Right renal cortex interstitium (tissue), 3 donors: Measurements from ENCODE around the gene OCSTAMP. TPM values are rescaled to one million over a fixed set of nuclear protein-coding genes. Genes with fewer than 3 reads are reported as not detected.
A peak's percentile ranks its signal among the peaks of the same experiment; 100 is the strongest.

Source experiments
- DNase-seq, 3 donors: peaks; one replicate each; pipeline ENCODE4 v3.0.0-alpha.2; 2013; ENCODE audit warnings: low read depth in 3 of 3, low spot score in 2 of 3
- polyA plus RNA-seq, 3 donors: library from polyadenylated mRNA; unstranded; fragments of 120-200 nt; gene quantifications; one replicate each; pipeline ENCODE4 v1.2.1, GENCODE V29; 2013; ENCODE audit not compliant: insufficient read length in 3 of 3

The OCSTAMP gene
- polyA plus RNA-seq, 3 donors = not detected

DNA sequence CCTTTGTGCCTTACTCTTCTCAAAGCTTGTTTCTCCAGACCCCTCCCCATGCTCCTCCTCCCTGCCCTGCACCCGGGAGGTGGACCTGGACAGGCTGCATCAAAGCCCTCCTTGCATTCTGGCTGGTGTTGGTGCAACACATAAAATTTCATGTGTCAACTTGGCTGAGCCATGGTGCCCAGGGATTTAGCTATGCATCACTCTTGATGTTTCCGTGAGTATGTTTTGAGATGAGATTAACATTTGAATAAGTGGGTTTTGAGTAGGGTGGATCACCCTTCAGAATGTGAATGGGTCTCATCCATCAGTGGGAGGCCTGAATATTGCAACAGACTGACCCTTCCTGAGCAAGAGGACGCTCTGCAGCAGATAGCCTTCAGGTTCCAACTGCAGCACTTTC is 4.4 kb upstream of the OCSTAMP start:
- no peak for DNase-seq

DNA sequence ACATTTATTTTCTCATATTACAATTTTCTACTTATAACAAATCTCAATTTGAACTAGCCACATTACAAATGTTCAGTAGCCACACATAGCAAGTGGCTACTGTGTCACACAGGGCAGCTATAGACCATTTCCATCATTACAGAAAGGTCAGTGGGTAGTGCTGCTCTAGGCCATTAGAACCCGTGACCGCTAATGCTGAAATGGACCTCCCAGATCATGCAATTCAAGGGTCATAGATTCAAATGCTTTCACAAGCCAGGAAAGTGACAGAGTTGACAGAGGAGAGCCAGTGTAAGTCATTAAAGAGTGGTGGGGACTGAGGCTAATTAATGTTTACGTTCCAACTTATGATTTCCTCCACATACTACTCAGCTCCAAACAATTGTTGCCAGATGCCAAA is 3.5 kb upstream of the OCSTAMP start:
- DNase-seq = no peak

DNA sequence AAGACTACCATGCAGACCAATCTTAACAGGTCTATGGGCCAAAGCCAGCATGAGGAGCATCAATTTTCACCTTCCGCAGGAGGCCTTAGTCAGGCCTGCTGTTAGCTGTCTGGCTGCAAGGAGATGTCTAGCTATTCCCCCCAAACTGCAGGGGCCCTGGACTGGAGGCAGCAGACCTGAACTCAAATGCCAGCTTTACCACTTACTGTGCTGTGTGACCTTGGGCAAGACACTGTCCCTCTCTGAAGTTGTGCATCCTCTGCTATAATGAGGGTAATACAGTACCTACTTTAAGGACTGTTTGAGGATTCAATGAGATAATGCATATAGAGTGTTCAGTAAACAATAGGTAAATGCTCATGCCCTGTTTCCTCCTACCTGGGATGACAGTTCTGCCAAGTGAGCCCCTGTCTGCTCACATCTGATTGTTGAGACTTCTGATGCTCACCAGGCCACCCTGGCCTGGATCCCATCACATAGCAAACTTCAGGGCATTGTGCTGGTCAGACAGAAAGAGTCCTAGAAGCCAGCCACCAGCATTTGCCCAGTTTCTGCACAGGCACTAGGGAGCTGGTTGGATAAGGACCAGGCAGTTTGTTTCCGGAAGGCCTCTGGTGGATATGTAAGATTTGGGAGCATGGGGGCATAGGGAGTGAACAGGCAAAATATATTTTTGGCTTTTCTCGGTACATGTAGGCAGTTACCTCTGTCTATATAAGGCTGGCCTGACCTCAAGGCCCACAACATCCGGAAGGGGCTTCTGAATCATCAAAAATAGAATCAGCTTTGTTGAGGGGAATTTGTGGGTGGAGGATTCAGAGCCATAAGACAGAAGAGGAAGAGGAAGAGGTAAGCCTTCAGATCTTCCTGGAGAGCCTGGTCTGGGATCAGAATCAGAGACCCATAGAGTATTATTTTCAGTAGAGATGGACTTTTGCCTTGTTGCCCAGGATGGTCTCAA is 2.3 kb upstream of the OCSTAMP start:
- no peak for DNase-seq

DNA sequence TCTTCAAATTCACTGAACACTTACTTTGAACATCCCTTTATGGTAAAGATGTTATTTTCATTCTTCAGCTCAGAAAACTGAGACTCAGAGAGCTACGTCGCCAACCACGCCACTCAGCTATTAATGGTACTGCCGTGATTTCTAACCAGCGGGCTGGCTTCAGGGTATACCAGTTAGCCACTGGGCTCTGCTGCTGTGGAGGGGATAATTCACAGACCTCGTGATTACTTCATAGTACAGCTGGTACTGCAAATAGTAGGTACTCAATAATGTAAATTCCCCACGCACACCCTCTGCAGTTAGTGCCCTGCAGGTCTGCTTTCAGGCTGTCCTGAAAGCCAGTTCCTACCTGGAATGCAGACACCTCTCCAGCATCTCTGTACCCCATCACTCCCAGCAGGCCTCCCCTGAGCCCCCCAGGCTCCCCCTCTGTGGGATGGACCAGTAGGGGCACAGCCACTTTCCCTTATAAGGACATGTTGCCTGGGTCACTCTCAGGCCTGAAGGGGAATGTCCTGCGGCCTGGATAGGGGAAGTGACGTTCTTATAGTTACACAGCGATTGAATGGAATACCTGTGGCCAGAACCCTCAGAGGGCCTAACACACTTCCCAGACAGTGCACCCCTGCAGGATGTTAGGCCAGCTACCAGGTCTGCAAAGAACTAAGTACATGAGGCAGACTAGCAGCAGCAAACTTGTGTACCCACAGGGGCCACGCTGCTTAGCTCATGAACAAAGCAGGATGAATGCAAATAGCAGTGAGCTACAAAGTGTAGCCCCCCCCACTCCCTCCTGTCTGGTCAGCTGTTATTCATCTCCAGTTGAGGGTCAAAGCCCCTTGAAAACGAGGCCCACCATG is 1.3 kb upstream of the OCSTAMP start:
- DNase-seq = no peak

DNA sequence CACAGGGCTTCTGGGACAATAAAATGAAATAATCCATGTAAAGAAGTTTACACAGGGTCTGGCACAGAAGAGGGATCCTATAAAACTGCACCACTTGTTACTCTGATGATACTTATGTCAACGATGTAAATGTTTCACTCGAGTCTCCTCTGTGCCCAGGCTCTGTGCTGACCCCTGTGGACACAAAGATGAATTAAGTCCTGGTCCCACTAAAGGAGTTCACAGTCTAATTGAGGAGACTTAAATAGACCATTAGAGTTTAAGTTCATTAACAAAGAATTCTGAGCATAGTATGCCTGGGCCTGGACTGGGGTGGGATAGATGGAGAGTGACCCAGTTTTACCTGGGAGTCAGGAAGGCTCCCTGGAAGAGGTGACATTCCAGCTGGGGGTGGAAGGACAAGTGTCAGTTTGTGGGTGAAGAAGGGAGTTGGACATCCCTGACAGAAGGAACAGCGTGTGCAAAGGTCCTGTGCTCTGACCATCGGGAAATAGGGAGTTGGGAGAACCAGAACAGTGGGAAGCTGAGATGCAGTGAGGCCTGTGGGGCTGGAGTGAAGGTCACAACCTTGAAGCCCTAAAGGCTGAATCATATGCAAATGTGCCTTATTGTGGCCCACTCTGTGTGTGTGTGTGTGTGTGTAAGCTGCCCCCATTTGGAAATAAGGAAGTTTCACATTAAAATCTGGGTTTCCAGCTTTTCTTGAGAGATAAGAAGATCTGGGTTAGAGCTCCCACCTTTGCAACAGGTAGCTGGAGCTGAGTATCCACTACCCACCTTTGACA is 1.1 kb downstream of the OCSTAMP start:
- no peak for DNase-seq

DNA sequence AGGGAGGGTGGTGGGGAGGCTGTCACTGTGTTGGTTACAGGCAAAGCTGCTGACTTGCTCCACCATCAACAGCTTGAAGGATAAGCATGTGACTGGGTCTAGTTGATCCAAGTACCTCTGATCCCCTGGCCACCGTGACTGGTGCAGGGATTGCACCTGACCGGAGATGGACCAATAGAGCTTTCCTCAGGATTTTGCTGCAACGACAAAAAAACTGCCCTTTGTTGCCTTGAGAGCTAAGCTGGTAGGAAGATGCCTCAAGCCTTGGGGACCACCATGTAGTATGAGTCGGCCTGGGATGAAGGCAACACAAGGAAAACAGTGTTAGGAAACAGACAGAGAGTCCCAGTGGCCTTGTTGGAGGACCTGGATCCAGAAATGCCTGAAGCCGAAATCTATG is 1.8 kb downstream of the OCSTAMP start:
- DNase-seq = no peak

DNA sequence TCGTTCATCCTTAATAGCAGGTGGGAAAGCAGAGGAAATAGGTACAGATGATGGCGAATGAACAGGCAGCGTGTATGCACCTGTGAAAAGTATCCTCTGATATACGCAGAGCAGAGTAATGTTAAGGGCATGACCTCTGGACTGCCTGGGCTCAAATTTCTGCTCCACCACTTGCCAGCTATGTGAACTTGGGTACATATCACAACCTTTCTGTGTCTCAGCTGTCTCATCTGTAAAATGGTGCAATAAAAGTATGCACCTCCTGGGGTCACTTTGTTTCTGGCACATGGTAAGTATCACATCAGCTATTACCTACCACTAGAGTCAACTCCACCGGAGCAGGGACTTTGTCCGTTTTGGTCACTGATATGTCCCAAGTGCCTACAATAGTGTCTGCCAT is 2.5 kb downstream of the OCSTAMP start:
- DNase-seq = no peak

DNA sequence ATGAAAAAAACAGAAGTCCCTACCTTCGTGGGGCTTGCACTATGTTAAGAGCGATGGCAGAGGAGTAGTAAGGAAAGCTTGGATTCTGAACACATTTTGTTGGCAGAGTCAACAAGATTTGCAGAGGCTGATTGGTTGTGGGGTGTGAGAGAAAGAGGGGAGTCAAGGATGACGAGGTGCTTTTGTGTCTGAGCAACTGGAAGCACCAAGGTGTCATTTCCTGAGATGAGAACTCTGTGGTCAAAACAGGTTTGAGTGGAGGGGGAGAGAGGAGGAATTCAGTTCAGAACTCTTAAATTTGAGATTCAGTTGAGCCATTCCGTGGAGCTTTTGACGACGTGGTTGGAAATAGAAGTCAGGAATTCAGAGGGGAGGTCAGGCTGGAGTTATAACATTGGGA is 3.5 kb downstream of the OCSTAMP start:
- DNase-seq = no peak

DNA sequence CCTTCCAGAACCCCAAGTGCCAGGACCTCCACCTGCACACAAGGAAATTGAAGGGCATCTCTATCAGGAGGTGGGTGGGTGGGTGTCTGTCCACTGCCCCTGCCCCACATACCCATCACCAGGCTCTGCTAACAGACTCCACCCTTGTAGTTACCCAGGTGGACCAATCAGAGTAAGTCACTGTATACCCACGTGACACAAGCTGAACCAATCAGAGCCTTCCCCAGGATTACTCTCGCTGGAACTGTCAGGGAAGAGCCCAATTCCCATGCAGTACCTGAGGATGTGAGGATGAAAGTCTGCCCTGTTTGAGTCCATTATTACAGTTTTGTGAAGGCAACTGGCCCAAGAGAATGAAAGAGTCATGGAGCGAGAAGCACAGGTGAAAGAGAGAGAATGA is 4.2 kb downstream of the OCSTAMP start:
- no peak for DNase-seq

DNA sequence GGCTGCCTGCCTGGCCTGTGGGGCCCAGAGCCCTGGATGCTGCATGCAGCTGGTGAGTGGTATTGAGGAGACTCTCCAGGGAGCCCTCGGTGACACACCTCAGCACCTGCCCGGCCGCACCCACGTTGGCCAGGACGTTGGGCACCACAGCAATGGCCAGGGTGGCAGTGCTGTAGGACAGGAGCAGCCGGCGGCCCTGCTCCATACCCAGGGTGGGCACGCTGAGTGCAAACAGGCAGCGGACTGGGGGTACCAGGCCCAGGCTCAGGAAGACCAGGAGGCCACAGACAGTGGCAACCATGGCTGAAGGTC is 4.7 kb downstream of the OCSTAMP start:
- DNase-seq = no peak

DNA sequence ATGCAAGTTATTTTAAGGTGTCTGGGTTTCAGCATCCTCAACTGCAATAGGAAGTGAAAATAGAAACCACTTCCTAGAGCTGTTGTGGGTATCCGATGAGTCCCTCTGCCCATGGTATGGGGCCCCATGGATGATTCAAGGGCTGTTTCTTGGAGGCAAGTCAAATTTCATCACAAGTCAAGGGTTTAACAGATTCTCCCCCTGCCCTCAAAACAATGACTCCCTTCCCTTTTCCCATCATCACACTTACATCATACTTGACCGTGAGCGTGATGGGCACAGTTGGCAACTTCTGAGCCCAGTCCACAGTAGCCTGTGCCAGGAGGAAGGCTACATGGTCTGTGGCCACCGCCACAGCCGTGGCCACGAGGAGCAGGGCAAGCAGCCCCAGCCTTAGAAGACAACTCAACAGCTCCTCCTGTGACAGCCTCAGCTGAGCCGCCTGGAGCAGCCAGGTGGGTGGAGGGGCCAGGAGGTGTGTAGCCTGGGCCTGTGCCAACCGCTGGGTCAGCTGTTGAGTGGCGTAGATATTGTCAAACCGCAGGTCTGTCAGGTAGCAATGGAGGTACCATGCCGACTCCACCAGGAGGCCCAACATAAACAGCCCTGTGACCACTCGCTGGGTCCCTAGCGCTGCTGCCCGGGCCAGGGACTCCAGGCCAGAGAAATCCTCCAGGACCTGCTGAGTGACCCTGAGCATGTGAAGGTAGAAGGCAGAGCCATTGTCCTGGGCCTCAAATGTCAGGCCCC is 5.2 kb downstream of the OCSTAMP start:
- DNase-seq = no peak

DNA sequence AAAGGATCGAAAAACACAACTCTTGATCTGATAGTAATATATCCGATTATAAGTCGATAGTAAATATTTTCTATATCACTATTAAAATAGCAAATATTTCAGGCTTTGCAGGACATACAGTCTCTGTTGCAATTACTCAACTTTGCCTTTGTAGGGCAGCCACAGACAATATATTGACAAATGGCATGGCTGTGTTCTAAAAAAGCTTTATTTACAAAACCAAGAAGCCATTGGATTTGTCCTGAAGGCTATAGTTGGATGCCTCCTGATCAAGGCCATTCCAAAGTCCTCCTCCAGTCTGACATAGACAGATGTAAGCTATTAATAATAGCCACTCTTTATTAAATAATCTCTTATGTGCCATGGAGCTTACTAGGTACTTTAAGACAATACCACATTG is 5.9 kb downstream of the OCSTAMP start:
- no peak for DNase-seq

DNA sequence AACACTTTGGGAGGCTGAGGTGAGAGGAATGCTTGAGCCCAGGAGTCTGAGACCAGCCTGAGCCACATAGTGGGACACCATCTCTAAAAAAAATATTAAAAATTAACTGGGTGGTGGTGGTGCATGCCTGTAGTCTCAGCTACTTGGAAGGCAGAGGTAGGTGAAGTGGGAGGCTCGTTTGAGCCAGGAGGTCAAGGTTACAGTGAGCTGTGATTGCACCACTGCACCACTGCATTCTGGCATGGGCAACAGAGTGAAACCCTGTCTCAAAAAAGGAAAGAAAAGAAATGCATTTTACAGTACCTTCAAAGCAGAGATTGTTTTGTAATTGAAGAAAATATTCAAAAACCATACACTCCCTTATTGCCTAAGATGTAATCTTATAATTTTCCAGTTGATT is 6.5 kb downstream of the OCSTAMP start:
- DNase-seq = no peak

DNA sequence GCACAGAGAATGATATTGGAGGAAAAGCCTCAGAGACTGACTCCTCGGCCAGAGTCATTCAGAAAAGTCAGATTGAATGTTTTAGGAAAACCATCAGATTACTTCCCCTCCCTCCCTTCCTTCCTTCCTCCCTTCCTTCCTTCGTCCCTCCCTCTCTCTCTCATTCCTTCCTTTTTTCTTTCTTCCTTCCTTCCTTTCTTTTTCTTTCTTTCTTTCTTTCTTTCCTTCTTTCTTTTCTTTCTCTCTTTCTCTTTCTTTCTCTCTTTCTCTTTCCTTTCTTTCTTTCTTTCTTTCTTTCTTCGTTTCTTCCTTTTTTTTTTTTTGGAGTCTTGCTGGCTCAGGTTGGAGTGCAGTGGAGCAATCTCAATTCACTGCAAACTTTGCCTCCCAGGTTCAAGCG is 7.4 kb downstream of the OCSTAMP start:
- DNase-seq = no peak

DNA sequence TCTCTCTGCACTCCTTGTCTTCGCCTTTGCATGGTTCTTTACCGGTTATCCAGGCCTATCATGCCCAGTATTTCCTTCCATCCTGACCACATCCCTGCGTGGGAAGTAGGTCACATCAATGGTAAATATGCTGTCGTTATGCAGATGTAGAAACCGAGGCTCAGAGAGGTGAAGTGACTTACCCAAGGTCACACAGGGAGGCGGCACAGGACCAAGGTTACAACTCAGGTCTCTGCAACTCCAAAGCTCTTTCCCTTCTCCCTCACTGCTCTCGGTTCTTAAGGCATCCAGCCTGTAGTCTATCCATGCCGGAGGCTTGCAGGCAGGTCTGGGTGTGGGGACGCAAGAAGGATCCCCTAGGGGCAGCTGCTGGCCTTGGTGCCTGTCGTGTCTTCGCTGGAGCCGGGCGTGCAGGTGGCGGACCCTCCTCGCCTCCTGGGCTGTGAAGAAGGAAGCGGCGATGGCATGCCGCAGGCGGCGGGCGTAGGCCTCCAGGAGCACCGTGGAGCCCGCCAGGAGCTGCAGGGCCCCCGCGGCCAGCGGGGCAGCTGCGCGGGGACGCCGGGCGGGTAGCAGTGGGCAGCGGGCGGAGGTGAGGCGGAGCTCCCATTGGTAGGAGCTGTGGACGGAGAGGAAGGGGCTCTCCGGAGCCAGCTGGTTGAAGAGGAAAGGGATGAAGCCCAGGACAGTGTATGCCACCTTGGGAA is 9.1 kb downstream of the OCSTAMP start:
- no peak for DNase-seq

DNA sequence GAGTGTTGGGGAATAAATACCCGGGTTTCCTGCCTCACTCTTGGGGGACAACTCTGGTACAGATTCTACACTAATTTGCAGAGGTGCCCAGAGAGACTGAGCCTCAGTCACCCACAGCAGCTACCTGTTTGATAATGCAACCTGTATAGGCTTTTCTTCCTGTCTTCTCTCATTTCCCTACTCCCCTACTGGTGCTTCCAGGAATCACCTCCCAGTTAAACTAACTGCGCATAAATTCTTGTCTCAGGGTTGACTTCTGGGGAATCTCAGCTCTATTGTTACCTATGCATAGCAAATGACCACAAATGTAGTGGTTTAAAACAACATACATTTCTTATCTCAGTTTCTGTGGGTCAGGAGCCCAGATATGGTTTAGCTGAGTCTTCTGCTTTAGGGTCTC is 11.3 kb downstream of the OCSTAMP start:
- no peak for DNase-seq

DNA sequence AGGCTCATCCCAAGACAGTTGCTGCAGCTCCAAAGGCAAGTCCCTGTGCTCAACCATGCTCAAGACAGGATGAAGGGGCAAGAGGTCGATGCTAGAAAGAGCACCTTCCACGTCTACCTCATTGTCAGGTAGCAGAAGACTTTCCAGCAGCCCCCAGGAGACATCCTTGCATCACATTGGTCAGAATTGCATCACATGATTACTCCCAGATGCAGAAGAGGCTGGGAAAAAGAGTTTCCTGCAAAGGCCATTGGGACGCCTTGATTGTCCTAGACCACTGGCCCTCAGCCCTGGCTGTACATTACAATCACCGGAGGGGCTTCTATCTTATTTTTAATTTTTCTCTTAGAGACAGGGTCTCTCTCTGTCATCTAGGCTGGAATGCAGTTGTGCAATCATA is 19.8 kb downstream of the OCSTAMP start:
- DNase-seq = no peak

DNA sequence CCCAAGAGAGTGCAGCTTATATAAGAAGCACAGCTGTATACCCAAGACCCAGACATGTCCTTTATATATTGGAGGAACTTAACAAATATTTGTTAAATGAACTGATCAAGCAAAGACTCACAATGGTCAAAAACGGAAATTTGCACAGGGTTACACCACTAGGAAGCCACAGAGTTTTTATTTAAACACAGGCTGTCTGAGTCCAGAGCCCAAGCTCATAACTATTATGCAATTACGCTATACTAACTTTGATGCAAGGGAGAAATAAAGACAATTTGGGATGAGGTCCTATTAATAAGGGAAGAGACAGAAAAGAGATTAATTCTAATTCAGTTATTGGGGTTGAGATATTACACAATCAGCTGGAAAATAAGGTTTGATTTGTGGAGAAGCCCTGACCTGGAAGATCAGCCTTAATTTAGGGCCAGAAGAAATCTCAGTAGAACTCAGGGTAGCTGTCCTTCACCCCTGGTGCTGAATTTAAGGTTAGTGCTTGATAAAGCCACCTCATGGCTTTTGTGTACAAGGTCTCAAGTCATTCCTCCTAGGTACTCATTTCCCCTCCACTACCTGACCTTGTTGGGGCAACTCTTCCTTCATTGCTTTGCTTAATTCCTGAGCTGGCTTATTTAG is 26.6 kb downstream of the OCSTAMP start:
- peak in 1 of 3 donors; percentile 24 for DNase-seq

DNA sequence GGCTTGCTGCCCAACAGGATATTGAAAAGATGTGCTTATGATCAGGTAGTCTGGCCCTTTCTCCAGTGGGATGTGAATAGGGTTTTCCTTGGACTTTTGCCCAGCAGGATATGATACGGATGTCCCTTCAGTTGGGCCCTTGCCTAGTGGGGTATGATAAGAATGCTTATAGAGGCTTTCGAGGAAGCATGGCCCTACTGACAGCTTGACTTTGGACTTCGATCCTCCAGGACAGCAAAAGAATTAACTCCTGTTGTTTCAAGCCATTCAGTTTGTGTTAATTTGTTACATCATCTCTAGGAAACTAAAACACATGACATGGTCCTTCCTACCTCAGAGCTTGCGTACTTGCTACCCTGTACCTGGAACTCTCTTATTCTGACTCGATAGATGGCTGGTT is 27.3 kb downstream of the OCSTAMP start:
- no peak for DNase-seq
